Endodermal cell (in vitro differentiated cells): ENCODE results near the gene PPFIBP2. TPM values are rescaled to one million over a fixed set of nuclear protein-coding genes. Genes with fewer than 3 reads are reported as not detected.

ENCODE experiments used
- DNase-seq: peaks from one replicate; pipeline ENCODE4 v3.0.0-alpha.2; 2017
- H3K27ac ChIP-seq: 2 replicates; pipeline ENCODE4 v1.5.1; 2013; ENCODE audit warnings: mild to moderate bottlenecking, low read depth, low read length, moderate library complexity
- H3K27me3 ChIP-seq: 2 replicates; pipeline ENCODE4 v1.6.1; 2013; ENCODE audit warnings: mild to moderate bottlenecking, low read length, moderate library complexity; ENCODE audit not compliant: insufficient read depth, control insufficient read depth, poor library complexity, severe bottlenecking
- H3K36me3 ChIP-seq: 2 replicates; pipeline ENCODE4 v1.7.0; 2013; ENCODE audit warnings: mild to moderate bottlenecking, low read length, moderate library complexity; ENCODE audit not compliant: control insufficient read depth, insufficient read depth
- H3K4me1 ChIP-seq: one replicate; pipeline ENCODE4 v1.7.0; 2013; ENCODE audit warnings: low read length; ENCODE audit not compliant: control insufficient read depth, insufficient read depth
- H3K4me3 ChIP-seq: 2 replicates; pipeline ENCODE4 v1.5.1; 2013; ENCODE audit warnings: mild to moderate bottlenecking, low read length, moderate library complexity
- H3K9ac ChIP-seq: 2 replicates; pipeline ENCODE4 v1.6.1; 2013; ENCODE audit warnings: mild to moderate bottlenecking, low read length, moderate library complexity; ENCODE audit not compliant: poor library complexity, severe bottlenecking; ENCODE audit errors: extremely low read depth
- H3K9me3 ChIP-seq: 2 replicates; pipeline ENCODE4 v1.6.1; 2013; ENCODE audit warnings: mild to moderate bottlenecking, low read length, moderate library complexity; ENCODE audit not compliant: control insufficient read depth
- H3K27ac Mint-ChIP-seq: 2 replicates; pipeline ENCODE4 v1.8.0; 2020; ENCODE audit warnings: mixed read lengths
- H3K27me3 Mint-ChIP-seq: 2 replicates; pipeline ENCODE4 v1.8.0; 2021; ENCODE audit warnings: mild to moderate bottlenecking, mixed read lengths; ENCODE audit not compliant: insufficient read depth
- H3K36me3 Mint-ChIP-seq: 2 replicates; pipeline ENCODE4 v1.8.0; 2020; ENCODE audit warnings: low read depth, mixed read lengths
- H3K4me1 Mint-ChIP-seq: 2 replicates; pipeline ENCODE4 v1.8.0; 2020; ENCODE audit warnings: mixed read lengths
- H3K4me3 Mint-ChIP-seq: 2 replicates; pipeline ENCODE4 v1.8.0; 2020; ENCODE audit warnings: mild to moderate bottlenecking, moderate library complexity, mixed read lengths
- H3K9me3 Mint-ChIP-seq: 2 replicates; pipeline ENCODE4 v1.8.0; 2020; ENCODE audit warnings: mild to moderate bottlenecking, mixed read lengths
- CTCF ChIP-seq: fragments of 200-600 bp; sonication (generic); conservative IDR thresholded peaks from 2 replicates; pipeline ENCODE4 v1.5.0; 2021; ENCODE audit warnings: antibody characterized with exemption, mild to moderate bottlenecking
- WGBS, 2 experiments: methylation state at CpG; one replicate each; pipeline versions ENCODE4 v1.1.5 to v1.1.7; 2013; ENCODE audit warnings: missing lambda C conversion rate in 2 of 2, mixed read lengths in 1 of 2; ENCODE audit not compliant: insufficient coverage in 1 of 2, insufficient read length in 1 of 2; 5-methylcytosine and 5-hydroxymethylcytosine counted together
- total RNA-seq, 2 donors: library from RNA; stranded (reverse); fragmentation: NEBNext Ultra II Directional in 1 of 2; extraction: Animal tissue kit (Norgen Biotek cat#: 25700) in 1 of 2; gene quantifications; 2 replicates in 1 of 2; 3 replicates in 1 of 2; pipeline ENCODE4 v1.2.1, GENCODE V29; 2021

Gene PPFIBP2
- total RNA-seq, 2 donors from 2014 or later = 149 to 195 TPM

- no peak for DNase-seq
- Histone ChIP-seq H3K27ac (no peak overlapping the region), H3K4me1 (peaks cover 5% of the 10 kb centered on the region), H3K4me3 (no peak overlapping the region), H3K36me3 (peaks cover 13% of the 10 kb centered on the region), H3K9me3 (no peaks in the 10 kb centered on the region), H3K27me3 (no peaks in the 10 kb centered on the region), H3K9ac (no peak overlapping the region)
- H3K9me3 Mint-ChIP-seq = no peaks in the 10 kb centered on the region
- no peaks in the 10 kb centered on the region for H3K27me3 Mint-ChIP-seq
- peaks cover 19% of the 10 kb centered on the region for H3K4me1 Mint-ChIP-seq
- TF ChIP-seq CTCF = no peak
- H3K27ac Mint-ChIP-seq = no peak overlapping the region
- H3K4me3 Mint-ChIP-seq = no peak overlapping the region
- H3K36me3 Mint-ChIP-seq = peaks cover 9% of the 10 kb centered on the region
Observed at GRCh38 chr11:7558046-7558445, 44.2 kb downstream of the PPFIBP2 start.

DNA sequence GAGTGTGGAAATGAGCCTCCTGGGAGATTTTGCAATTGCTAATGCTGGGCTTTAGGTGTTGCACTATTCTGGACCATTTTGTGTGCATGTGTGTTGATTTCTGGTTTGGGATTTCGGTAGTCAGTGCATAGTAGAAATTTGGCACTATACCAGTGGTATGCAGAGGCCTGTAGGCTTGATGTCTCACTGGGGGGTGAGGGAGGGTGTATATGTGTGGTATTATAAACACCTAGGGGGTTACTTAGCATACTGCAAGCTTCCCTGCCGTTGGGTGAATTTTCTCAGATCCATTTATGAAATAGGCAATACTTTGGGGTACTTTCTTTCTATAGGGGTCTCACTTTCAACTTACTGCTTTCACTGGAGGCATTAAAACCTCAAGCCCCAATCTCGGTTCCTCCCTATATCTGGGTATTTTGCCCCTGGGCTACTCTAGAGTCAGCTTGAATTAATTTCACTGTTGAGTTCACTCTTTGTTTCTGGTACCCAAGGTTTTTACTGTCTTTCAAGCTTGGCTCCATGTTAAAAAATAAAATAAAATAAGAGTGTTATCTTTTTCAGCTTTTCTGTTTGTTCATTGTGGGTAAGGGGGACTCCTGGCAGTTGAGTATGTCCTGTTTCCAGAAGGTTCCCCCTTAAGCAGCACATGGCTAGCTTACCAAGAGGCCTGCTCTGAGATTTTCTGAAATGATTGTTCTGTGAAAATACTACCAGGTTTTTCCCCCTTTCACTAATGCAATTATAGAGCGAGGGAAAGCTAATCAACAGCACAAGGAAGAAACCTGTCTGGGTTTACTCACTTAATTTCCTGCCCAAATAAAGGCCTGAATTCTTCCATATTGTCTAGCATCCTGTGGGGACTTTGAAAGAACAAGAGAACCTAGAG, 45.8 kb downstream of the PPFIBP2 start:
- Histone ChIP-seq H3K4me1 (peaks cover 5% of the 10 kb centered on the region), H3K36me3 (peaks cover 13% of the 10 kb centered on the region), H3K27ac (no peak overlapping the region), H3K4me3 (no peak overlapping the region), H3K9me3 (no peaks in the 10 kb centered on the region), H3K9ac (no peak overlapping the region), H3K27me3 (no peaks in the 10 kb centered on the region)
- peaks cover 12% of the 10 kb centered on the region for H3K36me3 Mint-ChIP-seq
- H3K27me3 Mint-ChIP-seq = no peaks in the 10 kb centered on the region
- WGBS, 2 experiments = 89 to 94% methylated on average over 2 to 4 of the region's 4 CpGs
- no peak overlapping the region for H3K27ac Mint-ChIP-seq
- peaks cover 19% of the 10 kb centered on the region for H3K4me1 Mint-ChIP-seq
- no peak for DNase-seq
- no peaks in the 10 kb centered on the region for H3K9me3 Mint-ChIP-seq
- TF ChIP-seq CTCF = no peak
- H3K4me3 Mint-ChIP-seq = no peak overlapping the region

DNA sequence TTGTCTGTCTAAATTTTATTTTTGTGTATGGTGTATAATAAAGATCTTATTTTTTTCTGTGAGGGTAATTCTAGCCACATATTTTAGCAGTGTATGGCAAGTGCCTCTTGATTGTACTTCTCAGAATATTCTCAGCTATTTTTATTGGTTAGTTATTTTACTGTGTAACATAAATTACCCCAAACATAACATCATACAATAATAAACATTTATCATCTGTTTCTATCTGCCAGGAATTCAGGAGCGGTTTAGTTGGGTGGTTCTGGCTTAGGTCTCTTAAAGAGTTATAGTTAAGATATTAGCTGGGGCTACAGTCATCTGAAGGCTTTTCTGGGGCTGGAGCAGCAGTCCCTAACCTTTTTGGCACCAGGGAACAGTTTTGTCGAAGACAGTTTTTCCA, 47.8 kb downstream of the PPFIBP2 start:
- Histone ChIP-seq H3K4me3 (no peak overlapping the region), H3K4me1 (peaks cover 5% of the 10 kb centered on the region), H3K36me3 (peaks cover 18% of the 10 kb centered on the region), H3K9ac (no peak overlapping the region), H3K27ac (no peak overlapping the region), H3K27me3 (no peaks in the 10 kb centered on the region), H3K9me3 (no peaks in the 10 kb centered on the region)
- TF ChIP-seq CTCF = no peak
- no peak for DNase-seq
- H3K36me3 Mint-ChIP-seq = peaks cover 13% of the 10 kb centered on the region
- no peaks in the 10 kb centered on the region for H3K9me3 Mint-ChIP-seq
- no peaks in the 10 kb centered on the region for H3K27me3 Mint-ChIP-seq
- WGBS, 2 experiments = 70 to 95% methylated on average over 1 to 2 of the region's 2 CpGs
- no peak overlapping the region for H3K4me3 Mint-ChIP-seq
- peaks cover 12% of the 10 kb centered on the region for H3K4me1 Mint-ChIP-seq
- no peak overlapping the region for H3K27ac Mint-ChIP-seq
